H1 (cell line): ENCODE measurements around the gene MT1B. TPM values are rescaled to one million over a fixed set of nuclear protein-coding genes. Genes with fewer than 3 reads are reported as not detected.
"Not testable (repeated sequence)": the region's sequence is repeated elsewhere in the genome, so short reads cannot be mapped to it uniquely, and the experiment has no call there.

Source experiments
- CTCF ChIA-PET: fragments of 300-600 bp; sonication (Branson Sonifier 250); formaldehyde crosslinking; loops from one replicate; lab custom pipeline; 2021; ENCODE audit not compliant: partially characterized antibody; lab: Charles Lee
- POLR2A ChIA-PET: fragments of 300-600 bp; sonication (Branson Sonifier 250); formaldehyde crosslinking; loops from one replicate; lab custom pipeline; 2021; ENCODE audit warnings: inconsistent platforms; ENCODE audit not compliant: partially characterized antibody; lab: Charles Lee
- DNase-seq, 2 experiments: peaks; one replicate each; pipeline versions ENCODE4 v3.0.0 to v3.0.0-alpha.2; 2010 to 2022; ENCODE audit warnings: low spot score in 2 of 2, low read depth in 1 of 2, mixed read lengths in 1 of 2
- FAIRE-seq: peaks from 2 replicates; lab custom pipeline; 2011; peaks lifted over from hg19 to GRCh38; lab: Jason Lieb, UNC
- H2AFZ ChIP-seq: 2 replicates; pipeline ENCODE4 v1.8.1; 2012; ENCODE audit warnings: low read length, inconsistent platforms
- H2AK5ac ChIP-seq: 2 replicates; pipeline ENCODE4 v1.6.1; 2013; ENCODE audit warnings: low read depth, low read length
- H2BK120ac ChIP-seq: replicated peaks from 2 replicates; pipeline ENCODE3; 2013; ENCODE audit warnings: low read depth, low read length, inconsistent platforms
- H2BK12ac ChIP-seq: 2 replicates; pipeline ENCODE4 v1.6.1; 2013; ENCODE audit warnings: low read depth, low read length
- H2BK15ac ChIP-seq: 2 replicates; pipeline ENCODE4 v1.6.1; 2013; ENCODE audit warnings: low read length
- H2BK20ac ChIP-seq: 2 replicates; pipeline ENCODE4 v1.6.1; 2013; ENCODE audit warnings: low read length
- H2BK5ac ChIP-seq: 2 replicates; pipeline ENCODE4 v1.6.1; 2013; ENCODE audit warnings: low read depth, low read length
- H3K14ac ChIP-seq: 2 replicates; pipeline ENCODE4 v1.6.1; 2013; ENCODE audit warnings: inconsistent platforms; ENCODE audit not compliant: insufficient read length
- H3K18ac ChIP-seq: 2 replicates; pipeline ENCODE4 v1.6.1; 2013; ENCODE audit warnings: low read length; ENCODE audit errors: extremely low read depth
- H3K23ac ChIP-seq: 2 replicates; pipeline ENCODE4 v1.6.1; 2013; ENCODE audit warnings: inconsistent platforms; ENCODE audit not compliant: insufficient read length
- H3K23me2 ChIP-seq: 2 replicates; pipeline ENCODE4 v1.6.1; 2013; ENCODE audit warnings: low read depth, low read length
- H3K27ac ChIP-seq: 2 replicates; pipeline ENCODE4 v1.6.1; 2011; ENCODE audit warnings: low read depth, low read length, inconsistent platforms
- H3K27me3 ChIP-seq, 4 experiments: replicated peaks in 1 of 4; 1 replicate in 1 of 4; 2 replicates in 3 of 4; pipeline versions ENCODE4 v1.6.1 to v1.8.1; 2011 to 2013; ENCODE audit warnings: low read length in 3 of 4, mild to moderate bottlenecking in 3 of 4, inconsistent platforms in 2 of 4, mixed read lengths in 2 of 4, moderate library complexity in 1 of 4; ENCODE audit not compliant: control insufficient read depth in 3 of 4, insufficient read depth in 3 of 4; ENCODE audit errors: extremely low read depth in 1 of 4
- H3K36me3 ChIP-seq, 4 experiments: 2 replicates each; pipeline versions ENCODE4 v1.6.1 to v1.8.1; 2011 to 2013; ENCODE audit warnings: mild to moderate bottlenecking in 4 of 4, low read length in 3 of 4, moderate library complexity in 2 of 4, control low read depth in 1 of 4, inconsistent platforms in 1 of 4; ENCODE audit not compliant: insufficient read depth in 4 of 4, control insufficient read depth in 2 of 4
- H3K4ac ChIP-seq: replicated peaks from 2 replicates; pipeline ENCODE3; 2013; ENCODE audit warnings: low read length, low read depth, mixed read lengths, inconsistent platforms; ENCODE audit not compliant: insufficient read length
- H3K4me1 ChIP-seq, 4 experiments: replicated peaks in 1 of 4; 1 replicate in 1 of 4; 2 replicates in 3 of 4; pipeline versions ENCODE4 v1.6.1 to v1.8.1; 2011 to 2013; ENCODE audit warnings: low read length in 3 of 4, inconsistent platforms in 2 of 4, mixed read lengths in 1 of 4; ENCODE audit not compliant: insufficient read depth in 4 of 4, control insufficient read depth in 3 of 4
- H3K4me2 ChIP-seq, 2 experiments: 2 replicates each; pipeline versions ENCODE4 v1.6.1 to v1.8.1; 2011 to 2013; ENCODE audit warnings: low read depth in 2 of 2, low read length in 2 of 2, control low read depth in 1 of 2, inconsistent platforms in 1 of 2, mild to moderate bottlenecking in 1 of 2; ENCODE audit not compliant: insufficient read depth in 1 of 2
- H3K4me3 ChIP-seq, 4 experiments: fragments of 200-600, 300-600 bp in 1 of 4; sonication (generic), shearing (Covaris generic), sonication (Bioruptor Twin) in 1 of 4; 2 replicates each; pipeline versions ENCODE4 v1.5.1 to v1.8.1; 2011 to 2016; ENCODE audit warnings: low read length in 4 of 4, low read depth in 3 of 4, control low read depth in 2 of 4, inconsistent platforms in 2 of 4, mild to moderate bottlenecking in 2 of 4, mixed read lengths in 1 of 4, moderate library complexity in 1 of 4; ENCODE audit not compliant: insufficient read depth in 2 of 4; ENCODE audit errors: extremely low read depth in 1 of 4
- H3K56ac ChIP-seq: replicated peaks from 2 replicates; pipeline ENCODE3; 2013; ENCODE audit warnings: low read depth, mild to moderate bottlenecking, mixed read lengths, low read length, inconsistent platforms; ENCODE audit not compliant: insufficient read length
- H3K79me1 ChIP-seq: 2 replicates; pipeline ENCODE4 v1.6.1; 2013; ENCODE audit warnings: low read depth, low read length, control low read depth
- H3K79me2 ChIP-seq, 2 experiments: 2 replicates each; pipeline versions ENCODE4 v1.6.1 to v1.8.1; 2012 to 2013; ENCODE audit warnings: low read length in 2 of 2, mild to moderate bottlenecking in 2 of 2, inconsistent platforms in 1 of 2; ENCODE audit not compliant: insufficient read depth in 2 of 2, control insufficient read depth in 1 of 2
- H3K9ac ChIP-seq, 4 experiments: replicated peaks in 1 of 4; 1 replicate in 1 of 4; 2 replicates in 3 of 4; pipeline versions ENCODE4 v1.6.1 to v1.8.1; 2011 to 2013; ENCODE audit warnings: low read depth in 3 of 4, low read length in 3 of 4, control low read depth in 2 of 4, mild to moderate bottlenecking in 2 of 4, moderate library complexity in 2 of 4, inconsistent platforms in 1 of 4; ENCODE audit errors: extremely low read depth in 1 of 4
- H3K9me3 ChIP-seq, 2 experiments: 2 replicates each; pipeline versions ENCODE4 v1.6.1 to v1.8.1; 2012 to 2013; ENCODE audit warnings: mild to moderate bottlenecking in 2 of 2, moderate library complexity in 2 of 2, control low read depth in 1 of 2, inconsistent platforms in 1 of 2, low read depth in 1 of 2, low read length in 1 of 2, mixed read lengths in 1 of 2; ENCODE audit not compliant: insufficient read depth in 2 of 2
- H4K20me1 ChIP-seq, 2 experiments: replicated peaks in 1 of 2; 2 replicates each; pipeline versions ENCODE3 to v1.8.1; 2011 to 2013; ENCODE audit warnings: inconsistent platforms in 2 of 2, low read length in 2 of 2, mild to moderate bottlenecking in 1 of 2; ENCODE audit not compliant: insufficient read depth in 2 of 2, control insufficient read depth in 1 of 2
- H4K5ac ChIP-seq: 2 replicates; pipeline ENCODE4 v1.6.1; 2013; ENCODE audit warnings: low read length, low read depth, mixed read lengths, inconsistent platforms; ENCODE audit not compliant: insufficient read length
- H4K8ac ChIP-seq: 2 replicates; pipeline ENCODE4 v1.8.0; 2013; ENCODE audit warnings: mild to moderate bottlenecking, moderate library complexity, low read length, inconsistent platforms; ENCODE audit not compliant: insufficient read depth; ENCODE audit errors: extremely low read depth
- H4K91ac ChIP-seq: replicated peaks from 2 replicates; pipeline ENCODE3; 2013; ENCODE audit warnings: low read length, mixed read lengths, inconsistent platforms; ENCODE audit not compliant: insufficient read length
- HDAC6 ChIP-seq: IDR thresholded peaks from one replicate; pipeline ENCODE4 v1.7.1; 2012; ENCODE audit warnings: low read depth, mild to moderate bottlenecking, inconsistent platforms, low read length, moderate library complexity
- WGBS, 2 experiments: shearing (Covaris generic) in 1 of 2; methylation state at CpG; one replicate each; pipeline versions ENCODE4 v1.1.6 to v1.1.7; 2013 to 2015; ENCODE audit warnings: low lambda C conversion rate in 2 of 2, mixed read lengths in 2 of 2, inconsistent platforms in 1 of 2, low coverage in 1 of 2, missing lambda C conversion rate in 1 of 2; ENCODE audit not compliant: insufficient replicate concordance in 2 of 2, insufficient coverage in 1 of 2, insufficient read length in 1 of 2; ENCODE audit errors: extremely low coverage in 1 of 2, missing lambda C conversion rate in 1 of 2; 5-methylcytosine and 5-hydroxymethylcytosine counted together
- polyA plus RNA-seq, 7 experiments: library from polyadenylated mRNA; depleted of rRNA in 3 of 7; stranded (reverse) in 5 of 7; unstranded in 2 of 7; fragments of >200 nt in 5 of 7; fragments of 200-250 nt in 2 of 7; gene quantifications; 1 replicate in 5 of 7; 2 replicates in 1 of 7; 4 replicates in 1 of 7; pipeline versions ENCODE4 v1.2.1 to v1.2.3, GENCODE V29; 2011 to 2013; ENCODE audit warnings: missing spikeins in 2 of 7, mixed read lengths in 2 of 7
- total RNA-seq: library from RNA; stranded (reverse); fragmentation: NEBNext Ultra II Directional; extraction: Animal tissue kit (Norgen Biotek cat#: 25700); gene quantifications from 2 replicates; pipeline ENCODE4 v1.2.1, GENCODE V29; 2021

Gene MT1B
- total and polyA plus RNA-seq, 2 of the 8 experiments (the other 6 are each of a cell fraction or from before 2014, with no cell fraction given) = not detected

GRCh38 chr16:56620339-56620897, 31.3 kb upstream of the MT1B start (continued):
- TF ChIP-seq HDAC6 = no peak

- CTCF ChIA-PET = interaction anchor here (1.8 kb wide), 1 partner anchor 21 kb away, joined by 9 read pairs; no protein-coding TSS in a partner anchor
Observed at GRCh38 chr16:56621665-56622445, 29.8 kb upstream of the MT1B start.

More at GRCh38 chr16:56621665-56622445, 29.8 kb upstream of the MT1B start:
- not testable (repeated sequence) for H2BK15ac ChIP-seq, H2AFZ ChIP-seq, H4K91ac ChIP-seq, H3K4me3 ChIP-seq, H3K14ac ChIP-seq, H3K23ac ChIP-seq, H3K4ac ChIP-seq, H3K36me3 ChIP-seq, H2BK5ac ChIP-seq, FAIRE-seq, H4K8ac ChIP-seq, H3K56ac ChIP-seq, H4K20me1 ChIP-seq, H3K9me3 ChIP-seq, H2BK12ac ChIP-seq, H4K5ac ChIP-seq, DNase-seq, H3K79me2 ChIP-seq, H3K9ac ChIP-seq, H3K23me2 ChIP-seq, H3K79me1 ChIP-seq, H3K18ac ChIP-seq, H3K27ac ChIP-seq, H2AK5ac ChIP-seq, H2BK20ac ChIP-seq, H2BK120ac ChIP-seq
- H3K4me2 ChIP-seq = peak overlapping the region in 1 of 2 experiments; percentile 10; a peak in 1 of 4 replicates
- peaks cover 60 to 89% (median 84%) of the 10 kb centered on the region in 4 experiments for H3K27me3 ChIP-seq
- peaks cover 0 to 31% (median 22%) of the 10 kb centered on the region in 4 experiments; a peak in 6 of 7 replicates for H3K4me1 ChIP-seq
- WGBS, 2 experiments = 46% methylated on average over 4 of the region's 4 CpGs; no CpG with 5 or more reads in 1 of the 2 experiments
- POLR2A ChIA-PET = interaction anchor here (1.0 to 1.4 kb wide), 2 partner anchors 10 to 12 kb away, joined by 3 to 4 read pairs; partner anchors contain the start of gene MT1M
